Neuronal stem cell (in vitro differentiated cells): ENCODE data around the gene CBFB.
"Not testable (repeated sequence)": the region's sequence is repeated elsewhere in the genome, so short reads cannot be mapped to it uniquely, and the experiment has no call there.

Experiments
- DNase-seq: peaks from one replicate; pipeline ENCODE4 v3.0.0-alpha.2; 2013; ENCODE audit warnings: low spot score
- H2AFZ ChIP-seq: one replicate; pipeline ENCODE4 v1.6.1; 2013; ENCODE audit warnings: mild to moderate bottlenecking, low read length, inconsistent platforms
- H2AK5ac ChIP-seq: 2 replicates; pipeline ENCODE4 v1.6.1; 2013; ENCODE audit warnings: low read depth, mild to moderate bottlenecking, inconsistent platforms, low read length, moderate library complexity, mixed read lengths
- H2BK120ac ChIP-seq: 2 replicates; pipeline ENCODE4 v1.6.1; 2013; ENCODE audit warnings: low read depth, mild to moderate bottlenecking, inconsistent platforms, low read length, moderate library complexity, mixed read lengths
- H2BK12ac ChIP-seq: one replicate; pipeline ENCODE4 v1.6.1; 2013; ENCODE audit warnings: low read length, inconsistent platforms
- H2BK15ac ChIP-seq: 2 replicates; pipeline ENCODE4 v1.6.1; 2013; ENCODE audit warnings: mild to moderate bottlenecking, low read length, inconsistent platforms, mixed read lengths
- H2BK5ac ChIP-seq: one replicate; pipeline ENCODE4 v1.6.1; 2013; ENCODE audit warnings: inconsistent platforms, mild to moderate bottlenecking, low read length, moderate library complexity
- H3K14ac ChIP-seq: one replicate; pipeline ENCODE4 v1.6.1; 2013; ENCODE audit warnings: low read length, inconsistent platforms
- H3K18ac ChIP-seq: 2 replicates; pipeline ENCODE4 v1.6.1; 2013; ENCODE audit warnings: low read length, inconsistent platforms
- H3K23ac ChIP-seq: 2 replicates; pipeline ENCODE4 v1.6.1; 2013; ENCODE audit warnings: low read depth, mild to moderate bottlenecking, mixed read lengths, low read length, inconsistent platforms; ENCODE audit not compliant: poor library complexity
- H3K27ac ChIP-seq: replicated peaks from 3 replicates; pipeline ENCODE4 v1.5.1; 2013; ENCODE audit warnings: low read length, inconsistent platforms
- H3K27me3 ChIP-seq, 3 experiments: 2 replicates each; pipeline ENCODE4 v1.6.1; 2013; ENCODE audit warnings: low read length in 3 of 3, mild to moderate bottlenecking in 2 of 3, inconsistent platforms in 1 of 3, low read depth in 1 of 3, mixed read lengths in 1 of 3, moderate library complexity in 1 of 3; ENCODE audit not compliant: control insufficient read depth in 3 of 3, insufficient read depth in 3 of 3
- H3K36me3 ChIP-seq, 2 donors: replicated peaks in 1 of 2; 2 replicates each; pipeline ENCODE4 v1.6.1; 2013; ENCODE audit warnings: low read length in 2 of 2; ENCODE audit not compliant: control insufficient read depth in 2 of 2, insufficient read depth in 2 of 2
- H3K4ac ChIP-seq: 2 replicates; pipeline ENCODE4 v1.6.1; 2013; ENCODE audit warnings: inconsistent platforms, mild to moderate bottlenecking, low read length, moderate library complexity
- H3K4me1 ChIP-seq, 2 donors: 1 replicate in 1 of 2; 2 replicates in 1 of 2; pipeline ENCODE4 v1.6.1; 2013; ENCODE audit warnings: low read length in 2 of 2, low read depth in 1 of 2; ENCODE audit not compliant: control insufficient read depth in 2 of 2, insufficient read depth in 1 of 2
- H3K4me2 ChIP-seq: one replicate; pipeline ENCODE4 v1.6.1; 2013; ENCODE audit warnings: mild to moderate bottlenecking, low read length, inconsistent platforms; ENCODE audit not compliant: insufficient read depth, poor library complexity, severe bottlenecking
- H3K4me3 ChIP-seq, 2 donors: 2 replicates each; pipeline ENCODE4 v1.5.1; 2013; ENCODE audit warnings: low read length in 2 of 2, mild to moderate bottlenecking in 2 of 2, inconsistent platforms in 1 of 2, moderate library complexity in 1 of 2
- H3K79me1 ChIP-seq: one replicate; pipeline ENCODE4 v1.6.1; 2013; ENCODE audit warnings: low read depth, mild to moderate bottlenecking, inconsistent platforms, low read length, moderate library complexity
- H3K9ac ChIP-seq: one replicate; pipeline ENCODE4 v1.6.1; 2013; ENCODE audit warnings: mild to moderate bottlenecking, low read depth, low read length, inconsistent platforms; ENCODE audit not compliant: poor library complexity
- H3K9me3 ChIP-seq, 2 donors: replicated peaks in 1 of 2; 2 replicates each; pipeline versions ENCODE3 to v1.6.1; 2013; ENCODE audit warnings: low read length in 2 of 2, mild to moderate bottlenecking in 2 of 2, inconsistent platforms in 1 of 2, low read depth in 1 of 2, mixed read lengths in 1 of 2, moderate library complexity in 1 of 2; ENCODE audit not compliant: control insufficient read depth in 2 of 2, insufficient read depth in 1 of 2
- H4K8ac ChIP-seq: one replicate; pipeline ENCODE4 v1.6.1; 2013; ENCODE audit warnings: low read depth, mild to moderate bottlenecking, inconsistent platforms, low read length, moderate library complexity
- H4K91ac ChIP-seq: one replicate; pipeline ENCODE4 v1.6.1; 2013; ENCODE audit warnings: low read length, low read depth, mild to moderate bottlenecking, inconsistent platforms; ENCODE audit not compliant: poor library complexity
- WGBS, 2 donors: extraction: QIAGEN DNeasy Blood & Tissue Kit; methylation state at CpG; one replicate each; pipeline ENCODE4 v1.1.7; 2013; ENCODE audit warnings: missing lambda C conversion rate in 2 of 2, mixed read lengths in 1 of 2; ENCODE audit not compliant: insufficient read length in 2 of 2, insufficient replicate concordance in 1 of 2; ENCODE audit errors: extremely low coverage in 2 of 2; 5-methylcytosine and 5-hydroxymethylcytosine counted together

Gene CBFB

DNA sequence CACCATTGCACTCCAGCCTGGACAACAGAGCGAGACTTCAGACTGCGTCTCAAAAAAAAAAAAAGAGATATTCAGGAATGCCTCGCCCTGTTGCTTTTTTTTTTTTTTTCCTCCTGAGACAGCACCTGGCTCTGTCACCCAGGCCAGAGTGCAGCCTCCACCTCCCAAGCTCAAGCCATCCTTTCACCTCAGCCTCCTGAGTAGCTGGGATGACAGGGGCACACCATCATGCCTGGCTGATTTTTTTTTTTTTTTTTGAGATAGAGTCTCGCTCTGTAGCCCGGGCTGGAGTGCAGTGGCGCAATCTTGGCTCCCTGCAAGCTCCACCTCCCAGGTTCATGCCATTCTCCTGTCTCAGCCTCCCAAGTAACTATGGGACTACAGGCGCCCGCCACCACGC is 88.8 kb downstream of the CBFB start:
- no peak overlapping the region for H2AFZ ChIP-seq
- H2BK5ac ChIP-seq = no peak overlapping the region
- H3K23ac ChIP-seq = no peak overlapping the region
- no peak for DNase-seq
- no peak overlapping the region for H3K18ac ChIP-seq
- H2BK15ac ChIP-seq = no peak overlapping the region
- no peak overlapping the region for H3K14ac ChIP-seq
- H2AK5ac ChIP-seq = no peak overlapping the region
- H3K4me2 ChIP-seq = no peak overlapping the region
- no peak overlapping the region for H3K27ac ChIP-seq
- H3K79me1 ChIP-seq = no peaks in the 10 kb centered on the region
- no peaks in the 10 kb centered on the region for H3K27me3 ChIP-seq
- no CpG with 5 or more reads among the region's 9 CpGs for WGBS, 2 donors
- H2BK120ac ChIP-seq = no peak overlapping the region
- no peak overlapping the region for H3K4ac ChIP-seq
- no peaks in the 10 kb centered on the region for H3K4me1 ChIP-seq
- no peak overlapping the region for H3K4me3 ChIP-seq
- peaks cover 0 to 2% of the 10 kb centered on the region in 2 donors for H3K9me3 ChIP-seq
- peaks cover 7 to 54% of the 10 kb centered on the region in 2 donors for H3K36me3 ChIP-seq
- H4K8ac ChIP-seq = no peak overlapping the region
- H4K91ac ChIP-seq = no peak overlapping the region
- H2BK12ac ChIP-seq = no peak overlapping the region
- no peak overlapping the region for H3K9ac ChIP-seq

- H3K27ac ChIP-seq = no peak overlapping the region
- WGBS, 2 donors = no CpG with 5 or more reads among the region's 5 CpGs
- H2AK5ac ChIP-seq = no peak overlapping the region
- no peak overlapping the region for H4K8ac ChIP-seq
- H2BK12ac ChIP-seq = no peak overlapping the region
- no peaks in the 10 kb centered on the region for H3K4me1 ChIP-seq
- no peak overlapping the region for H4K91ac ChIP-seq
- H3K23ac ChIP-seq = no peak overlapping the region
- H2BK5ac ChIP-seq = no peak overlapping the region
- no peak overlapping the region for H2AFZ ChIP-seq
- H3K27me3 ChIP-seq = no peaks in the 10 kb centered on the region
- DNase-seq = no peak
- no peak overlapping the region for H3K4ac ChIP-seq
- peaks cover 0 to 2% of the 10 kb centered on the region in 2 donors for H3K9me3 ChIP-seq
- no peak overlapping the region for H3K9ac ChIP-seq
- no peaks in the 10 kb centered on the region for H3K79me1 ChIP-seq
- no peak overlapping the region for H2BK15ac ChIP-seq
- no peak overlapping the region for H3K4me2 ChIP-seq
- no peak overlapping the region for H3K4me3 ChIP-seq
- H3K18ac ChIP-seq = no peak overlapping the region
- peaks cover 7 to 69% of the 10 kb centered on the region in 2 donors for H3K36me3 ChIP-seq
- H3K14ac ChIP-seq = no peak overlapping the region
- no peak overlapping the region for H2BK120ac ChIP-seq
Measured at GRCh38 chr16:67120025-67120424, 91.1 kb downstream of the CBFB start.

DNA sequence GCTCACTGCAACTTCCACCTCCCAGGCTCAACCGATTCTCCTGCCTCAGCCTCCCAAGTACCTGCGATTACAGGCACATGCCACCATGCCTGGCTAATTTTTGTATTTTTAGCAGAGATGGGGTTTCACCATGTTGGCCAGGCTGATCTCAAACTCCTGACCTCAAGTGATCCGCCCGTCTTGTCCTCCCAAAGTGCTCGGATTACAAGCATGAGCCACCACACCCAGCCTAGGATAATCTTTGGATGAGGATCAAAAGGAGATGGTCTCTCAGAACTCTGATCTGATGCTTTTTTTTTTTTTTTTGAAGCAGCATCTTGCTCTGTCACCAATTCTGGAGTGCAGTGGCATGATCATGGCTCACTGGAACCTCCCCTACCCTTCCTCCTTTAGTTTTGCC is 93.8 kb downstream of the CBFB start:
- not testable (repeated sequence) for H2AFZ ChIP-seq

GRCh38 chr16:67128417-67128816 is 99.5 kb downstream of the CBFB start:
- H2BK120ac ChIP-seq = no peak overlapping the region
- H3K4me2 ChIP-seq = no peak overlapping the region
- no peak overlapping the region for H3K9ac ChIP-seq
- no peak overlapping the region for H3K4ac ChIP-seq
- H3K18ac ChIP-seq = no peak overlapping the region
- no peak overlapping the region for H3K23ac ChIP-seq
- H2AK5ac ChIP-seq = no peak overlapping the region
- H3K27me3 ChIP-seq = no peaks in the 10 kb centered on the region
- no peak overlapping the region for H2BK15ac ChIP-seq
- H3K4me1 ChIP-seq = no peaks in the 10 kb centered on the region
- no peak overlapping the region for H2AFZ ChIP-seq
- no peak overlapping the region for H2BK5ac ChIP-seq
- no peak overlapping the region for H2BK12ac ChIP-seq
- no peaks in the 10 kb centered on the region for H3K9me3 ChIP-seq
- no peak overlapping the region for H3K4me3 ChIP-seq
- no peak overlapping the region for H4K91ac ChIP-seq
- H4K8ac ChIP-seq = no peak overlapping the region
- no peaks in the 10 kb centered on the region for H3K79me1 ChIP-seq
- no peak for DNase-seq
- H3K14ac ChIP-seq = no peak overlapping the region
- H3K27ac ChIP-seq = no peak overlapping the region
- peaks cover 10 to 77% of the 10 kb centered on the region in 2 donors for H3K36me3 ChIP-seq

More for the DNA sequence above, 93.8 kb downstream of the CBFB start:
- H3K36me3 ChIP-seq = peaks cover 7 to 69% of the 10 kb centered on the region in 2 donors
- DNase-seq, H3K4me1 ChIP-seq, H2BK120ac ChIP-seq, H2AK5ac ChIP-seq, H3K79me1 ChIP-seq, H3K27me3 ChIP-seq, H4K91ac ChIP-seq, H2BK12ac ChIP-seq, H4K8ac ChIP-seq, H3K14ac ChIP-seq, H3K4me2 ChIP-seq, H3K9me3 ChIP-seq, H2BK5ac ChIP-seq, H2BK15ac ChIP-seq, H3K23ac ChIP-seq, H3K27ac ChIP-seq, H3K4me3 ChIP-seq, H3K18ac ChIP-seq, H3K9ac ChIP-seq, H3K4ac ChIP-seq: not testable (repeated sequence)
- WGBS, 2 donors = no CpG with 5 or more reads among the region's 5 CpGs
